Epidermal melanocyte (primary cell): Measurements from ENCODE around the gene JDP2.
"Not testable (repeated sequence)": the region's sequence is repeated elsewhere in the genome, so short reads cannot be mapped to it uniquely, and the experiment has no call there.

ENCODE experiments used
- DNase-seq: peaks from one replicate; pipeline ENCODE4 v3.0.0; 2011; ENCODE audit warnings: low spot score; ENCODE audit not compliant: insufficient read length

The JDP2 gene

GRCh38 chr14:75454963-75455546 lies 27.2 kb downstream of the JDP2 start:
- DNase-seq: no peak

- no peak for DNase-seq
Measured at GRCh38 chr14:75456069-75456996, 28.5 kb downstream of the JDP2 start.

GRCh38 chr14:75456997-75457335 lies 29.1 kb downstream of the JDP2 start:
- no peak for DNase-seq

GRCh38 chr14:75457648-75458165 lies 29.9 kb downstream of the JDP2 start:
- no peak for DNase-seq

GRCh38 chr14:75458305-75458704 lies 30.5 kb downstream of the JDP2 start:
- DNase-seq: no peak

- DNase-seq: no peak
Measured at GRCh38 chr14:75459099-75459741, 31.4 kb downstream of the JDP2 start.

- DNase-seq: no peak
Measured at GRCh38 chr14:75459791-75460190, 32.0 kb downstream of the JDP2 start.

- no peak for DNase-seq
Measured at GRCh38 chr14:75460394-75460793, 32.6 kb downstream of the JDP2 start.

- DNase-seq: no peak
Measured at GRCh38 chr14:75461303-75461702, 33.5 kb downstream of the JDP2 start.

- DNase-seq: no peak
Measured at GRCh38 chr14:75461755-75462349, 34.0 kb downstream of the JDP2 start.

- DNase-seq: no peak
Measured at GRCh38 chr14:75464626-75465025, 36.8 kb downstream of the JDP2 start.

GRCh38 chr14:75467763-75468162 lies 39.9 kb downstream of the JDP2 start:
- DNase-seq: no peak

GRCh38 chr14:75469164-75469563 lies 41.3 kb downstream of the JDP2 start:
- no peak for DNase-seq

GRCh38 chr14:75469606-75470237 lies 41.9 kb downstream of the JDP2 start:
- DNase-seq: no peak

- DNase-seq: no peak
Measured at GRCh38 chr14:75470238-75470797, 42.5 kb downstream of the JDP2 start.

- DNase-seq: no peak
Measured at GRCh38 chr14:75471059-75471458, 43.2 kb downstream of the JDP2 start.

GRCh38 chr14:75474127-75474526 lies 46.3 kb downstream of the JDP2 start:
- not testable (repeated sequence) for DNase-seq

- DNase-seq: no peak
Measured at GRCh38 chr14:75476274-75476995, 48.6 kb downstream of the JDP2 start.

GRCh38 chr14:75477881-75478280 lies 50.1 kb downstream of the JDP2 start:
- DNase-seq: no peak
